H9 (cell line): ENCODE measurements around the gene CDC16. TPM values are rescaled to one million over a fixed set of nuclear protein-coding genes. Genes with fewer than 3 reads are reported as not detected.

Experiments
- DNase-seq: peaks from one replicate; pipeline ENCODE4 v3.0.0-alpha.2; 2017
- H2AFZ ChIP-seq: one replicate; pipeline ENCODE4 v1.6.1; 2013; ENCODE audit warnings: mild to moderate bottlenecking, low read length, control low read depth, moderate library complexity
- H2AK5ac ChIP-seq: 2 replicates; pipeline ENCODE4 v1.6.1; 2013; ENCODE audit warnings: low read length, control low read depth, mixed read lengths; ENCODE audit not compliant: insufficient read length
- H2BK120ac ChIP-seq: one replicate; pipeline ENCODE4 v1.6.1; 2013; ENCODE audit warnings: low read depth, mild to moderate bottlenecking, low read length, control low read depth, inconsistent platforms; ENCODE audit not compliant: poor library complexity, severe bottlenecking
- H2BK12ac ChIP-seq: 2 replicates; pipeline ENCODE4 v1.6.1; 2013; ENCODE audit warnings: low read length, control low read depth, mixed read lengths, low read depth; ENCODE audit not compliant: insufficient read length
- H2BK15ac ChIP-seq: 2 replicates; pipeline ENCODE4 v1.6.1; 2013; ENCODE audit warnings: low read depth, low read length, control low read depth
- H2BK20ac ChIP-seq: one replicate; pipeline ENCODE4 v1.6.1; 2013; ENCODE audit warnings: low read depth, mild to moderate bottlenecking, low read length, control low read depth, inconsistent platforms; ENCODE audit not compliant: poor library complexity, severe bottlenecking
- H2BK5ac ChIP-seq: 2 replicates; pipeline ENCODE4 v1.6.1; 2013; ENCODE audit warnings: low read length, control low read depth, mixed read lengths; ENCODE audit not compliant: insufficient read length
- H3K14ac ChIP-seq: 2 replicates; pipeline ENCODE4 v1.6.1; 2013; ENCODE audit warnings: low read length, control low read depth; ENCODE audit not compliant: insufficient read depth
- H3K18ac ChIP-seq: 2 replicates; pipeline ENCODE4 v1.6.1; 2013; ENCODE audit warnings: low read depth, mild to moderate bottlenecking, mixed read lengths, low read length, control low read depth; ENCODE audit not compliant: insufficient read length
- H3K23ac ChIP-seq: 2 replicates; pipeline ENCODE4 v1.6.1; 2013; ENCODE audit warnings: low read length, control low read depth, mixed read lengths, low read depth; ENCODE audit not compliant: insufficient read length
- H3K23me2 ChIP-seq: 2 replicates; pipeline ENCODE4 v1.6.1; 2013; ENCODE audit warnings: low read depth, mild to moderate bottlenecking, mixed read lengths, low read length, control low read depth; ENCODE audit not compliant: insufficient read length, poor library complexity, severe bottlenecking
- H3K27ac ChIP-seq: 2 replicates; pipeline ENCODE4 v1.5.1; 2013; ENCODE audit warnings: low read length, control low read depth, mixed read lengths, low read depth; ENCODE audit not compliant: insufficient read length
- H3K27me3 ChIP-seq: 2 replicates; pipeline ENCODE4 v1.6.1; 2013; ENCODE audit warnings: low read length, control low read depth, inconsistent platforms; ENCODE audit not compliant: insufficient read depth
- H3K4ac ChIP-seq: 2 replicates; pipeline ENCODE4 v1.6.1; 2013; ENCODE audit warnings: low read depth, mild to moderate bottlenecking, control low read depth, inconsistent platforms, low read length, moderate library complexity
- H3K4me1 ChIP-seq: 2 replicates; pipeline ENCODE4 v1.6.1; 2013; ENCODE audit warnings: low read length, control low read depth, inconsistent platforms; ENCODE audit not compliant: insufficient read depth
- H3K4me2 ChIP-seq: 2 replicates; pipeline ENCODE4 v1.6.1; 2013; ENCODE audit warnings: low read length, control low read depth, mixed read lengths; ENCODE audit not compliant: insufficient read length, insufficient read depth
- H3K56ac ChIP-seq: 2 replicates; pipeline ENCODE4 v1.6.1; 2013; ENCODE audit warnings: low read depth, mild to moderate bottlenecking, mixed read lengths, low read length, control low read depth; ENCODE audit not compliant: insufficient read length
- H3K79me1 ChIP-seq: 2 replicates; pipeline ENCODE4 v1.6.1; 2013; ENCODE audit warnings: low read depth, mild to moderate bottlenecking, moderate library complexity, low read length, control low read depth, inconsistent platforms; ENCODE audit not compliant: insufficient read depth, poor library complexity, severe bottlenecking
- H3K79me2 ChIP-seq: 2 replicates; pipeline ENCODE4 v1.6.1; 2013; ENCODE audit warnings: low read length, control low read depth, inconsistent platforms; ENCODE audit not compliant: insufficient read depth
- H3K9ac ChIP-seq: 2 replicates; pipeline ENCODE4 v1.6.1; 2013; ENCODE audit warnings: low read length, control low read depth, mixed read lengths; ENCODE audit not compliant: insufficient read length; ENCODE audit errors: extremely low read depth
- H3K9me3 ChIP-seq: one replicate; pipeline ENCODE4 v1.6.1; 2013; ENCODE audit warnings: low read depth, low read length, inconsistent platforms; ENCODE audit not compliant: control insufficient read depth
- H3T11ph ChIP-seq: one replicate; pipeline ENCODE4 v1.6.1; 2013; ENCODE audit warnings: mild to moderate bottlenecking, low read length, control low read depth, inconsistent platforms
- H4K20me1 ChIP-seq: one replicate; pipeline ENCODE4 v1.6.1; 2013; ENCODE audit not compliant: control insufficient read depth, insufficient read length, insufficient read depth
- H4K5ac ChIP-seq: 2 replicates; pipeline ENCODE4 v1.6.1; 2013; ENCODE audit warnings: low read depth, mild to moderate bottlenecking, mixed read lengths, low read length, control low read depth; ENCODE audit not compliant: insufficient read length
- H4K8ac ChIP-seq: replicated peaks from 2 replicates; pipeline ENCODE4 v1.6.1; 2013; ENCODE audit warnings: low read length, control low read depth, mixed read lengths, low read depth; ENCODE audit not compliant: insufficient read length
- H4K91ac ChIP-seq: 2 replicates; pipeline ENCODE4 v1.6.1; 2013; ENCODE audit warnings: low read depth, mild to moderate bottlenecking, moderate library complexity, mixed read lengths, low read length, control low read depth; ENCODE audit not compliant: insufficient read length
- H3K27ac Mint-ChIP-seq, 3 experiments: 2 replicates in 2 of 3; 3 replicates in 1 of 3; pipeline ENCODE4 v1.8.0; 2020 to 2021; ENCODE audit warnings: mixed read lengths in 3 of 3, mild to moderate bottlenecking in 1 of 3, moderate library complexity in 1 of 3
- H3K27me3 Mint-ChIP-seq: 2 replicates; pipeline ENCODE4 v1.8.0; 2021; ENCODE audit warnings: low read depth, mild to moderate bottlenecking, moderate library complexity, mixed read lengths
- H3K36me3 Mint-ChIP-seq, 3 experiments: 2 replicates in 2 of 3; 3 replicates in 1 of 3; pipeline ENCODE4 v1.8.0; 2020 to 2021; ENCODE audit warnings: low read depth in 3 of 3, mixed read lengths in 3 of 3; ENCODE audit not compliant: insufficient read depth in 1 of 3
- H3K4me1 Mint-ChIP-seq, 2 experiments: 2 replicates each; pipeline ENCODE4 v1.8.0; 2020; ENCODE audit warnings: mixed read lengths in 2 of 2
- H3K4me3 Mint-ChIP-seq, 2 experiments: 2 replicates in 1 of 2; 3 replicates in 1 of 2; pipeline ENCODE4 v1.8.0; 2020 to 2021; ENCODE audit warnings: mild to moderate bottlenecking in 2 of 2, mixed read lengths in 2 of 2, moderate library complexity in 1 of 2
- H3K9me3 Mint-ChIP-seq, 2 experiments: 2 replicates in 1 of 2; 3 replicates in 1 of 2; pipeline ENCODE4 v1.8.0; 2020; ENCODE audit warnings: mild to moderate bottlenecking in 2 of 2, mixed read lengths in 2 of 2, moderate library complexity in 1 of 2
- CTCF ChIP-seq: fragments of 200-600 bp; sonication (generic); conservative IDR thresholded peaks from 3 replicates; pipeline ENCODE4 v1.8.0; 2021; ENCODE audit warnings: antibody characterized with exemption, mild to moderate bottlenecking
- WGBS: extraction: QIAGEN DNeasy Blood & Tissue Kit; methylation state at CpG from one replicate; pipeline ENCODE4 v1.1.7; 2013; ENCODE audit warnings: missing lambda C conversion rate, low lambda C conversion rate, mixed read lengths; ENCODE audit not compliant: insufficient read length; ENCODE audit errors: extremely low coverage; 5-methylcytosine and 5-hydroxymethylcytosine counted together
- total RNA-seq: library from RNA; stranded (reverse); gene quantifications from 2 replicates; pipeline ENCODE4 v1.2.1, GENCODE V29; 2021

The CDC16 gene
- total RNA-seq, 1 experiment from 2014 or later, result 91.9 TPM

GRCh38 chr13:114309086-114309485 is 74.4 kb downstream of the CDC16 start:
- Histone ChIP-seq H4K91ac (no peak overlapping the region), H4K5ac (no peak overlapping the region), H2BK15ac (no peak overlapping the region), H2BK5ac (no peak overlapping the region), H3K27me3 (no peaks in the 10 kb centered on the region), H2BK12ac (no peak overlapping the region), H3K4ac (no peak overlapping the region), H3K79me2 (no peaks in the 10 kb centered on the region), H3K4me1 (no peaks in the 10 kb centered on the region), H3K23ac (no peak overlapping the region), H2BK120ac (no peak overlapping the region), H2AFZ (no peak overlapping the region), H3K14ac (no peak overlapping the region), H3K27ac (no peak overlapping the region), H3K18ac (no peak overlapping the region), H3K4me2 (no peak overlapping the region), H3K9ac (no peak overlapping the region), H3K23me2 (no peaks in the 10 kb centered on the region), H2BK20ac (no peak overlapping the region), H3K79me1 (no peaks in the 10 kb centered on the region), H3K9me3 (no peaks in the 10 kb centered on the region), H4K8ac (no peak overlapping the region), H4K20me1 (no peaks in the 10 kb centered on the region), H3T11ph (no peak overlapping the region), H2AK5ac (no peak overlapping the region), H3K56ac (no peak overlapping the region)
- TF ChIP-seq CTCF, result no peak
- Mint-ChIP-seq H3K4me3 (no peak overlapping the region), H3K9me3 (no peaks in the 10 kb centered on the region), H3K4me1 (peaks cover 6 to 8% of the 10 kb centered on the region in 2 experiments; a peak in 3 of 4 replicates), H3K27ac (no peak overlapping the region), H3K36me3 (peaks cover 12 to 27% (median 24%) of the 10 kb centered on the region in 3 experiments; a peak in 6 of 7 replicates), H3K27me3 (no peaks in the 10 kb centered on the region)
- WGBS, result no CpG with 5 or more reads among the region's 2 CpGs
- DNase-seq, result no peak
